Neural cell (in vitro differentiated cells): ENCODE results near the gene RNF144B. TPM values are rescaled to one million over a fixed set of nuclear protein-coding genes. Genes with fewer than 3 reads are reported as not detected.

Experiments used
- H2AFZ ChIP-seq: fragments of 200-600, 300-800 bp; sonication (generic), shearing (Covaris generic); 2 replicates; pipeline ENCODE4 v1.6.0; 2014; ENCODE audit warnings: low read depth, mild to moderate bottlenecking, antibody characterized with exemption, low read length, moderate library complexity
- H3F3A ChIP-seq: fragments of 200-600 bp; shearing (Covaris generic); 2 replicates; pipeline ENCODE4 v1.6.1; 2016; ENCODE audit warnings: mild to moderate bottlenecking, moderate library complexity, mixed read lengths, antibody characterized with exemption, low read length; ENCODE audit not compliant: insufficient read depth, poor library complexity, severe bottlenecking
- H3K27ac ChIP-seq: fragments of 200-600, 300-800 bp; sonication (generic), shearing (Covaris generic); 2 replicates; pipeline ENCODE4 v1.5.1; 2014; ENCODE audit warnings: mild to moderate bottlenecking, low read length, moderate library complexity
- H3K27me3 ChIP-seq: fragments of 300-800, 200-600 bp; sonication (generic), shearing (Covaris generic); 2 replicates; pipeline ENCODE4 v1.6.0; 2014; ENCODE audit warnings: mild to moderate bottlenecking, low read depth, low read length, moderate library complexity; ENCODE audit not compliant: insufficient read depth
- H3K36me3 ChIP-seq: fragments of 300-800, 200-600 bp; sonication (generic), shearing (Covaris generic); 2 replicates; pipeline ENCODE4 v1.5.1; 2014; ENCODE audit warnings: mild to moderate bottlenecking, antibody characterized with exemption, low read length, moderate library complexity; ENCODE audit not compliant: insufficient read depth
- H3K4me2 ChIP-seq: fragments of 300-800, 200-600 bp; sonication (generic), shearing (Covaris generic); 2 replicates; pipeline ENCODE4 v1.6.0; 2014; ENCODE audit warnings: mild to moderate bottlenecking, low read length
- H3K4me3 ChIP-seq: fragments of 300-800, 200-600 bp; sonication (generic), shearing (Covaris generic); 2 replicates; pipeline ENCODE4 v1.5.1; 2014; ENCODE audit warnings: mild to moderate bottlenecking, low read length, moderate library complexity
- H3K79me2 ChIP-seq: fragments of 200-600 bp; shearing (Covaris generic); replicated peaks from 2 replicates; pipeline ENCODE4 v1.6.0; 2014; ENCODE audit warnings: mild to moderate bottlenecking, low read length, moderate library complexity; ENCODE audit not compliant: insufficient read depth
- H3K9ac ChIP-seq: fragments of 300-800, 200-600 bp; sonication (generic), shearing (Covaris generic); 2 replicates; pipeline ENCODE4 v1.6.1; 2016; ENCODE audit warnings: mild to moderate bottlenecking, low read length, mixed read lengths
- H3K9me2 ChIP-seq: fragments of 200-600 bp; shearing (Covaris generic); 2 replicates; pipeline ENCODE4 v1.6.1; 2016; ENCODE audit warnings: mild to moderate bottlenecking, low read length, mixed read lengths; ENCODE audit not compliant: insufficient read depth
- H3K9me3 ChIP-seq: fragments of 200-600, 300-800 bp; sonication (generic), shearing (Covaris generic); 2 replicates; pipeline ENCODE4 v1.6.1; 2016; ENCODE audit warnings: mild to moderate bottlenecking, mixed run types, low read length, moderate library complexity, mixed read lengths
- H4K20me1 ChIP-seq: fragments of 200-600 bp; shearing (Covaris generic); 2 replicates; pipeline ENCODE4 v1.6.1; 2016; ENCODE audit warnings: mild to moderate bottlenecking, mixed run types; ENCODE audit not compliant: insufficient read depth
- EP300 ChIP-seq: fragments of 450-650 bp; conservative IDR thresholded peaks from 2 replicates; pipeline ENCODE4 v1.6.1; 2014; ENCODE audit warnings: antibody characterized with exemption, mild to moderate bottlenecking, moderate library complexity; ENCODE audit not compliant: poor library complexity, severe bottlenecking
- EZH2 ChIP-seq: fragments of 200-600, 300-800 bp; shearing (Covaris generic), sonication (generic); IDR thresholded peaks from 2 replicates; pipeline ENCODE4 v1.6.1; 2014; ENCODE audit warnings: antibody characterized with exemption, low read length, borderline replicate concordance, mild to moderate bottlenecking; ENCODE audit not compliant: insufficient read depth, poor library complexity, severe bottlenecking
- MXI1 ChIP-seq: fragments of 450-650 bp; conservative IDR thresholded peaks from 2 replicates; pipeline ENCODE4 v1.6.1; 2014; ENCODE audit warnings: antibody characterized with exemption, mild to moderate bottlenecking; ENCODE audit not compliant: poor library complexity, severe bottlenecking
- POLR2AphosphoS5 ChIP-seq: IDR thresholded peaks from 2 replicates; pipeline ENCODE4 v1.6.1; 2012
- RAD21 ChIP-seq: fragments of 450-650 bp; conservative IDR thresholded peaks from 2 replicates; pipeline ENCODE4 v1.6.1; 2014; ENCODE audit warnings: antibody characterized with exemption, mild to moderate bottlenecking, moderate library complexity
- SMC3 ChIP-seq: fragments of 450-650 bp; conservative IDR thresholded peaks from 2 replicates; pipeline ENCODE4 v1.6.1; 2014; ENCODE audit warnings: antibody characterized with exemption, mild to moderate bottlenecking, moderate library complexity; ENCODE audit not compliant: poor library complexity
- TAF1 ChIP-seq: IDR thresholded peaks from 2 replicates; pipeline ENCODE4 v1.6.1; 2012; ENCODE audit warnings: low read depth
- polyA plus RNA-seq: library from polyadenylated mRNA; depleted of rRNA; stranded (reverse); fragments of >200 nt; gene quantifications from 2 replicates; pipeline ENCODE4 v1.2.3, GENCODE V29; 2014
- TF ChIP-seq, protein P1 (sequence below): IDR thresholded peaks from 2 replicates; pipeline ENCODE4 v1.6.1; 2012; ENCODE audit warnings: borderline replicate concordance
- TF ChIP-seq, protein P2 (sequence below): fragments of 450-650 bp; IDR thresholded peaks from 2 replicates; pipeline ENCODE4 v1.5.1; 2014; ENCODE audit warnings: antibody characterized with exemption, mild to moderate bottlenecking, moderate library complexity; ENCODE audit not compliant: poor library complexity, severe bottlenecking

Gene RNF144B
- polyA plus RNA-seq, 1 donor from 2014 or later = 0.15 TPM

GRCh38 chr6:18488526-18489270 lies 101.5 kb downstream of the RNF144B start:
- Histone ChIP-seq H3K9ac (no peak overlapping the region), H3K4me2 (no peak overlapping the region), H3K27me3 (no peaks in the 10 kb centered on the region), H3K27ac (no peak overlapping the region), H3K4me3 (no peak overlapping the region), H2AFZ (no peak overlapping the region), H4K20me1 (no peaks in the 10 kb centered on the region), H3K9me2 (no peaks in the 10 kb centered on the region), H3K36me3 (no peaks in the 10 kb centered on the region), H3K9me3 (no peaks in the 10 kb centered on the region), H3K79me2 (no peaks in the 10 kb centered on the region), H3F3A (no peaks in the 10 kb centered on the region)
- TF ChIP-seq, protein P1, sequence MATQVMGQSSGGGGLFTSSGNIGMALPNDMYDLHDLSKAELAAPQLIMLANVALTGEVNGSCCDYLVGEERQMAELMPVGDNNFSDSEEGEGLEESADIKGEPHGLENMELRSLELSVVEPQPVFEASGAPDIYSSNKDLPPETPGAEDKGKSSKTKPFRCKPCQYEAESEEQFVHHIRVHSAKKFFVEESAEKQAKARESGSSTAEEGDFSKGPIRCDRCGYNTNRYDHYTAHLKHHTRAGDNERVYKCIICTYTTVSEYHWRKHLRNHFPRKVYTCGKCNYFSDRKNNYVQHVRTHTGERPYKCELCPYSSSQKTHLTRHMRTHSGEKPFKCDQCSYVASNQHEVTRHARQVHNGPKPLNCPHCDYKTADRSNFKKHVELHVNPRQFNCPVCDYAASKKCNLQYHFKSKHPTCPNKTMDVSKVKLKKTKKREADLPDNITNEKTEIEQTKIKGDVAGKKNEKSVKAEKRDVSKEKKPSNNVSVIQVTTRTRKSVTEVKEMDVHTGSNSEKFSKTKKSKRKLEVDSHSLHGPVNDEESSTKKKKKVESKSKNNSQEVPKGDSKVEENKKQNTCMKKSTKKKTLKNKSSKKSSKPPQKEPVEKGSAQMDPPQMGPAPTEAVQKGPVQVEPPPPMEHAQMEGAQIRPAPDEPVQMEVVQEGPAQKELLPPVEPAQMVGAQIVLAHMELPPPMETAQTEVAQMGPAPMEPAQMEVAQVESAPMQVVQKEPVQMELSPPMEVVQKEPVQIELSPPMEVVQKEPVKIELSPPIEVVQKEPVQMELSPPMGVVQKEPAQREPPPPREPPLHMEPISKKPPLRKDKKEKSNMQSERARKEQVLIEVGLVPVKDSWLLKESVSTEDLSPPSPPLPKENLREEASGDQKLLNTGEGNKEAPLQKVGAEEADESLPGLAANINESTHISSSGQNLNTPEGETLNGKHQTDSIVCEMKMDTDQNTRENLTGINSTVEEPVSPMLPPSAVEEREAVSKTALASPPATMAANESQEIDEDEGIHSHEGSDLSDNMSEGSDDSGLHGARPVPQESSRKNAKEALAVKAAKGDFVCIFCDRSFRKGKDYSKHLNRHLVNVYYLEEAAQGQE = no peak
- TF ChIP-seq, protein P2, sequence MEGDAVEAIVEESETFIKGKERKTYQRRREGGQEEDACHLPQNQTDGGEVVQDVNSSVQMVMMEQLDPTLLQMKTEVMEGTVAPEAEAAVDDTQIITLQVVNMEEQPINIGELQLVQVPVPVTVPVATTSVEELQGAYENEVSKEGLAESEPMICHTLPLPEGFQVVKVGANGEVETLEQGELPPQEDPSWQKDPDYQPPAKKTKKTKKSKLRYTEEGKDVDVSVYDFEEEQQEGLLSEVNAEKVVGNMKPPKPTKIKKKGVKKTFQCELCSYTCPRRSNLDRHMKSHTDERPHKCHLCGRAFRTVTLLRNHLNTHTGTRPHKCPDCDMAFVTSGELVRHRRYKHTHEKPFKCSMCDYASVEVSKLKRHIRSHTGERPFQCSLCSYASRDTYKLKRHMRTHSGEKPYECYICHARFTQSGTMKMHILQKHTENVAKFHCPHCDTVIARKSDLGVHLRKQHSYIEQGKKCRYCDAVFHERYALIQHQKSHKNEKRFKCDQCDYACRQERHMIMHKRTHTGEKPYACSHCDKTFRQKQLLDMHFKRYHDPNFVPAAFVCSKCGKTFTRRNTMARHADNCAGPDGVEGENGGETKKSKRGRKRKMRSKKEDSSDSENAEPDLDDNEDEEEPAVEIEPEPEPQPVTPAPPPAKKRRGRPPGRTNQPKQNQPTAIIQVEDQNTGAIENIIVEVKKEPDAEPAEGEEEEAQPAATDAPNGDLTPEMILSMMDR = no peak
- TF ChIP-seq RAD21 = no peak

- no peaks in the 10 kb centered on the region for H3K79me2 ChIP-seq
- no peak overlapping the region for H2AFZ ChIP-seq
- H3K4me3 ChIP-seq = no peak overlapping the region
- H3F3A ChIP-seq = no peaks in the 10 kb centered on the region
- no peak overlapping the region for H3K4me2 ChIP-seq
- H3K9ac ChIP-seq = no peak overlapping the region
- H3K36me3 ChIP-seq = no peaks in the 10 kb centered on the region
- no peak overlapping the region for H3K27ac ChIP-seq
- H4K20me1 ChIP-seq = no peaks in the 10 kb centered on the region
- no peaks in the 10 kb centered on the region for H3K9me2 ChIP-seq
- no peak for TF ChIP-seq RAD21
- TF ChIP-seq, protein P2 = no peak
- TF ChIP-seq EP300 = no peak
- no peak for TF ChIP-seq POLR2AphosphoS5
- TF ChIP-seq, protein P1 = no peak
- no peak for TF ChIP-seq TAF1
- TF ChIP-seq SMC3 = no peak
- TF ChIP-seq EZH2 = no peak
- no peak for TF ChIP-seq MXI1
- H3K9me3 ChIP-seq = no peaks in the 10 kb centered on the region
- H3K27me3 ChIP-seq = no peaks in the 10 kb centered on the region
Measured at GRCh38 chr6:18489335-18489734, 102.2 kb downstream of the RNF144B start.
